ENCODE data around the gene ENTREP3. TPM values are rescaled to one million over a fixed set of nuclear protein-coding genes. Genes with fewer than 3 reads are reported as not detected.

The ENTREP3 gene
- total and polyA plus RNA-seq, 8 donors, result 2.8 to 77.9 (median 15.7) TPM

GRCh38 chr1:155253797-155254196, 1.5 kb downstream of the ENTREP3 start:
- TF ChIP-seq EP300 (IDR thresholded peaks at IDR 0.05) (no peak), POLR2AphosphoS5 (IDR thresholded peaks at IDR 0.05) (no peak), POLR2A (IDR thresholded peaks at IDR 0.05) (no peak)
- TF ChIP-seq, protein P1, sequence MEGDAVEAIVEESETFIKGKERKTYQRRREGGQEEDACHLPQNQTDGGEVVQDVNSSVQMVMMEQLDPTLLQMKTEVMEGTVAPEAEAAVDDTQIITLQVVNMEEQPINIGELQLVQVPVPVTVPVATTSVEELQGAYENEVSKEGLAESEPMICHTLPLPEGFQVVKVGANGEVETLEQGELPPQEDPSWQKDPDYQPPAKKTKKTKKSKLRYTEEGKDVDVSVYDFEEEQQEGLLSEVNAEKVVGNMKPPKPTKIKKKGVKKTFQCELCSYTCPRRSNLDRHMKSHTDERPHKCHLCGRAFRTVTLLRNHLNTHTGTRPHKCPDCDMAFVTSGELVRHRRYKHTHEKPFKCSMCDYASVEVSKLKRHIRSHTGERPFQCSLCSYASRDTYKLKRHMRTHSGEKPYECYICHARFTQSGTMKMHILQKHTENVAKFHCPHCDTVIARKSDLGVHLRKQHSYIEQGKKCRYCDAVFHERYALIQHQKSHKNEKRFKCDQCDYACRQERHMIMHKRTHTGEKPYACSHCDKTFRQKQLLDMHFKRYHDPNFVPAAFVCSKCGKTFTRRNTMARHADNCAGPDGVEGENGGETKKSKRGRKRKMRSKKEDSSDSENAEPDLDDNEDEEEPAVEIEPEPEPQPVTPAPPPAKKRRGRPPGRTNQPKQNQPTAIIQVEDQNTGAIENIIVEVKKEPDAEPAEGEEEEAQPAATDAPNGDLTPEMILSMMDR (IDR thresholded peaks at IDR 0.05), result no peak
- no peak for DNase-seq
- peak overlapping the region in 4 of 5 donors; percentile 32 to 98 (median 94) for H3K27ac ChIP-seq
- no peaks in the 10 kb centered on the region for H3K9me3 ChIP-seq
- H3K4me3 ChIP-seq, result peak overlapping the region; percentile 80 to 94 (median 90)
- WGBS, 5 donors, result 34 to 64% (median 51%) methylated on average over 5 of the region's 5 CpGs
- peaks cover 34 to 48% (median 42%) of the 10 kb centered on the region in 4 donors for H3K4me1 ChIP-seq
- intact Hi-C loops (cut with DNase I; ENCODE audit: low total_unique reads), result loop anchor here (10.0 kb wide), 1 partner anchor 341 kb away; no protein-coding TSS in a partner anchor
- H3K27me3 ChIP-seq, result no peaks in the 10 kb centered on the region
- peaks cover 14 to 31% (median 25%) of the 10 kb centered on the region in 4 donors for H3K36me3 ChIP-seq

DNA sequence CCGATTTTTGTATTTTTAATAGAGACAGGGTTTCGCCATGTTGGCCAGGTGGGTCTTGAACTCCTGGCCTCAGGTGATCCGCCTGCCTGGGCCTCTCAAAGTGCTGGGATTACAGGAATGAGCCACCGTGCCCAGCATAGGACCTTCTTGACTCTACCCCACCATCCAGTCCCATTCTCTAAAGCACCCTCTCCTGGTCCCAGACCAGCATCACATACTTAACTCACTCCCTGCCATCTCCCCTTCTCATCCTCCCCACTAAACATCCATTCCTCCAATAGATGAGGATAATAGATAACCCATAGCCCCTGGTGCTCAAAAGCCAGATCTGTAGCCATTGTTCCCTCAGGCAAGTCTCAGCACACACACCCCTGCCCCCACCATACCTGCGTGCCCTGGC, 2.1 kb downstream of the ENTREP3 start:
- Histone ChIP-seq H3K4me3 (peak overlapping the region in 1 of 4 donors; percentile 87), H3K4me1 (peaks cover 34 to 48% (median 42%) of the 10 kb centered on the region in 4 donors), H3K36me3 (peaks cover 13 to 31% (median 25%) of the 10 kb centered on the region in 4 donors), H3K27me3 (no peaks in the 10 kb centered on the region), H3K9me3 (no peaks in the 10 kb centered on the region), H3K27ac (peak overlapping the region in 2 of 5 donors; percentile 96 to 98)
- no peak for DNase-seq
- TF ChIP-seq POLR2AphosphoS5 (IDR thresholded peaks at IDR 0.05) (no peak), EP300 (IDR thresholded peaks at IDR 0.05) (no peak), POLR2A (IDR thresholded peaks at IDR 0.05) (no peak)
- TF ChIP-seq, protein P1 (IDR thresholded peaks at IDR 0.05), result no peak
- intact Hi-C loops (cut with DNase I; ENCODE audit: low total_unique reads), result loop anchor here (10.0 kb wide), 1 partner anchor 342 kb away; no protein-coding TSS in a partner anchor
- 75 to 85% (median 83%) methylated on average over 5 of the region's 5 CpGs for WGBS, 5 donors

DNA sequence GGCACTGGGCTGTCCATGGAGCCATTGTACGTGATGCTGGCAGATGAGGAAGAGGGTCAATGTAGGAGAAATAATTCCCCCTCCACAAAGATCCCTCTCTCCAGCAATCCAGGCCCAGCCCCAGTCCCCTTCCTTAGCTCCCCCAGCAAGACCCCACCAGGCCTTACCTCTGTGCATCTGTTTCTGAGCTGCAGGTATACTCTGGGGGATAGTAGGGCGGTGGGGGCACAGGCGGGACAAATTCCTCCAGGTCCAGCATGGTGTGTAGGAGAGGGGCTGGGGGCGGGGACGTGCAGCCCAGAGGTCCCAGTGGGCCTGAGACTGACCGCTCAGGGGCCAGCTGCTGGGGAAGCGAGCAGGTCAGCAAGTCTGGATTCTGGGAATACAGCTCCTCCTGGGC, 3.7 kb downstream of the ENTREP3 start:
- Histone ChIP-seq H3K36me3 (peaks cover 11 to 26% (median 23%) of the 10 kb centered on the region in 4 donors), H3K9me3 (no peaks in the 10 kb centered on the region), H3K4me3 (no peak overlapping the region), H3K27me3 (no peaks in the 10 kb centered on the region), H3K27ac (peak overlapping the region in 1 of 5 donors; percentile 17), H3K4me1 (peaks cover 34 to 46% (median 42%) of the 10 kb centered on the region in 4 donors)
- 81 to 94% (median 91%) methylated on average over 5 to 7 of the region's 7 CpGs for WGBS, 5 donors
- intact Hi-C loops (cut with DNase I; ENCODE audit: low total_unique reads), result loop anchor here (10.0 kb wide), 1 partner anchor 343 kb away; no protein-coding TSS in a partner anchor
- TF ChIP-seq POLR2AphosphoS5 (IDR thresholded peaks at IDR 0.05), result no peak
- TF ChIP-seq EP300 (IDR thresholded peaks at IDR 0.05), result no peak
- TF ChIP-seq, protein P1 (IDR thresholded peaks at IDR 0.05), result no peak
- no peak for TF ChIP-seq POLR2A (IDR thresholded peaks at IDR 0.05)
- no peak for DNase-seq

DNA sequence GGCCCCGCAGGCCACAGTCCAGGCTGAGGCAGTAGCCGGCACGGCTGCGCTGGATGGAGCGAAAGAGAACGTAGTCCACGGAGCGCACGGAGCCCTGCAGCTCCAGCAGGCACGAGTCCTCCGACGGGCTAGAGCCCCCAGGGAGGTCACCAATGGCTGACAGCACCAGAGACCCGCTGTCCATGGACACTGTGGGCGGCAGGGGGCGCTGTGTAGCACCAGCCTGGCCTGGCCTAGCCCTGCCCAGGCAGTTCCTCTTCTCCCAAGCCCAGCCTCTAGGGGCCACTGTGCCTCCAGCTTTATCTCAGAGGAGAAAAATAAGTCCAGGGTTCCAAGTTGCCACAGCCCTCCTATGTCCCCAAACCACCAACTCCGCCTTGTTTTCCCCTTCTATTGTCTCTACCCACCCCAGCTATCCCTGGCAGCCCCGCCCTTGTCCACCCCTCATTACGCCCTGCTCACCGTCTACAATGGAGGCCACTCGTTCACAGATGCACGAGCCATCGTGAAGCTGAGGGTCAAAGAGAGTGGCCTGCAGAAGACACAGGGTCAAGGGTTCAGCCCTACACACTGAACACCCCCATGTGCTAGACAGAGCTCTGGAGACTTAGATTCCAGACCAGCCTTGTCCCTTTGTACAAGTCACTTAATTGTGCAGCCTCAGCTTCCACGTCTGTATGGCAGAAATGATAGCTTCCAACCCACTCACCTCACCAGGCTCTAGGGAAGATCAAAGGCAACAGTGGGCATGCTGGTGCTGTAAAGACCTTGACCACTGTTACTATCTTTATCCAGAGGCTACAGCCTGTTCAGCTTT, 4.4 kb downstream of the ENTREP3 start:
- peaks cover 10 to 24% (median 20%) of the 10 kb centered on the region in 4 donors for H3K36me3 ChIP-seq
- peaks cover 30 to 38% (median 35%) of the 10 kb centered on the region in 4 donors for H3K4me1 ChIP-seq
- intact Hi-C loops (cut with DNase I; ENCODE audit: low total_unique reads), result loop anchor here (10.0 kb wide), 1 partner anchor 344 kb away; no protein-coding TSS in a partner anchor
- TF ChIP-seq EP300 (IDR thresholded peaks at IDR 0.05) (no peak), POLR2AphosphoS5 (IDR thresholded peaks at IDR 0.05) (peak in 2 of 3 donors; percentile 5 to 88), POLR2A (IDR thresholded peaks at IDR 0.05) (no peak)
- TF ChIP-seq, protein P1 (IDR thresholded peaks at IDR 0.05), result peak in 6 of 7 experiments; percentile 58 to 99 (median 98)
- 15 to 23% (median 19%) methylated on average over 13 to 23 of the region's 23 CpGs for WGBS, 5 donors
- H3K27ac ChIP-seq, result peak overlapping the region in 4 of 5 donors; percentile 17 to 79 (median 46)
- no peaks in the 10 kb centered on the region for H3K9me3 ChIP-seq
- peak; percentile 94 to 98 for DNase-seq
- H3K4me3 ChIP-seq, result peak overlapping the region; percentile 11 to 37 (median 32)
- H3K27me3 ChIP-seq, result no peaks in the 10 kb centered on the region

All from stomach (tissue), 9 donors.